Loucy (cell line): ENCODE data around the gene ATP9A.
"Not testable (repeated sequence)": the region's sequence is repeated elsewhere in the genome, so short reads cannot be mapped to it uniquely, and the experiment has no call there.

Experiments
- EZH2phosphoT487 ChIP-seq: fragments of 200-600 bp; IDR thresholded peaks from 2 replicates; pipeline ENCODE4 v1.6.1; 2018; ENCODE audit warnings: antibody characterized with exemption, mild to moderate bottlenecking, moderate library complexity, borderline replicate concordance
- TF ChIP-seq, protein P1 (sequence below): fragments of 200-600 bp; sonication (generic); conservative IDR thresholded peaks from 2 replicates; pipeline ENCODE4 v1.5.1; 2014; ENCODE audit warnings: mild to moderate bottlenecking, antibody characterized with exemption, low read length

DNA sequence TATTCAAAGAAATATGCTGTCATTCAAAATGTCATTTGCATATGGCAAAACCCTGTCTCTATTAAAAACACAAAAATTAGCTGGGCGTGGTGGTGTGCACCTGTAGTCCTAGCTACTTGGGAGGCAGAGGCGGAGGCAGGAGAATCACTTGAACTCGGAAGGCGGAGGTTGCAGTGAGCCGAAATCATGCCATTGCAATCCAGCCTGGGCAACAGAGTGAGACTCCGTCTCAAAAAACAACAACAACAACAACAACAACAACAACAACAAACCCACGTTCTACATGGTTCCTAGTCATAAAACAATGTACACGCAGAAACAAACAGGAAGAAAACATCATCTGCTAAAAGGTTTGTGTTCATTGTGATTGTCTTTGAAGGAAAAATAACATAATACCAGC is 15.0 kb downstream of the ATP9A start:
- TF ChIP-seq, protein P1, sequence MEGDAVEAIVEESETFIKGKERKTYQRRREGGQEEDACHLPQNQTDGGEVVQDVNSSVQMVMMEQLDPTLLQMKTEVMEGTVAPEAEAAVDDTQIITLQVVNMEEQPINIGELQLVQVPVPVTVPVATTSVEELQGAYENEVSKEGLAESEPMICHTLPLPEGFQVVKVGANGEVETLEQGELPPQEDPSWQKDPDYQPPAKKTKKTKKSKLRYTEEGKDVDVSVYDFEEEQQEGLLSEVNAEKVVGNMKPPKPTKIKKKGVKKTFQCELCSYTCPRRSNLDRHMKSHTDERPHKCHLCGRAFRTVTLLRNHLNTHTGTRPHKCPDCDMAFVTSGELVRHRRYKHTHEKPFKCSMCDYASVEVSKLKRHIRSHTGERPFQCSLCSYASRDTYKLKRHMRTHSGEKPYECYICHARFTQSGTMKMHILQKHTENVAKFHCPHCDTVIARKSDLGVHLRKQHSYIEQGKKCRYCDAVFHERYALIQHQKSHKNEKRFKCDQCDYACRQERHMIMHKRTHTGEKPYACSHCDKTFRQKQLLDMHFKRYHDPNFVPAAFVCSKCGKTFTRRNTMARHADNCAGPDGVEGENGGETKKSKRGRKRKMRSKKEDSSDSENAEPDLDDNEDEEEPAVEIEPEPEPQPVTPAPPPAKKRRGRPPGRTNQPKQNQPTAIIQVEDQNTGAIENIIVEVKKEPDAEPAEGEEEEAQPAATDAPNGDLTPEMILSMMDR, result not testable (repeated sequence)
- not testable (repeated sequence) for TF ChIP-seq EZH2phosphoT487
